Mammary microvascular endothelial cell (primary cell): ENCODE measurements around the gene TMEM158. TPM values are rescaled to one million over a fixed set of nuclear protein-coding genes. Genes with fewer than 3 reads are reported as not detected.

ENCODE experiments used
- total RNA-seq: library from RNA; depleted of rRNA; stranded (reverse); fragments of >200 nt; gene quantifications from 2 replicates; pipeline ENCODE4 v1.2.3, GENCODE V29; 2015

TMEM158 gene
- total RNA-seq, result 3.3 and 3.5 TPM in 2 replicates

GRCh38 chr3:45226206-45226915, at the start of gene TMEM158:
TSS of gene TMEM158 (minus strand) at chr3:45226287. CDS start at chr3:45226027, 260 bp downstream.

Other genes with a start within 250 kb of the TMEM158 start
- not detected in 2 replicates for gene CLEC3B, start 200.0 kb downstream of the TMEM158 start, total RNA-seq
- gene CDCP1, start 79.9 kb downstream of the TMEM158 start, total RNA-seq, result 1.1 and 1.6 TPM in 2 replicates
- 23.4 and 24.0 TPM in 2 replicates for gene LARS2, start 162.3 kb upstream of the TMEM158 start, total RNA-seq